BE2C (cell line): ENCODE data around the gene GINS3.
"Not testable (repeated sequence)": the region's sequence is repeated elsewhere in the genome, so short reads cannot be mapped to it uniquely, and the experiment has no call there.

ENCODE experiments used
- DNase-seq: peaks from one replicate; pipeline ENCODE4 v3.0.0-alpha.2; 2020
- H3K27me3 ChIP-seq: fragments of 250-450 bp; sonication (Bioruptor Pico); 2 replicates; pipeline ENCODE4 v1.5.1; 2020; ENCODE audit warnings: mild to moderate bottlenecking
- H3K36me3 ChIP-seq: fragments of 250-450 bp; sonication (Bioruptor Pico); 2 replicates; pipeline ENCODE4 v1.5.1; 2020; ENCODE audit warnings: mild to moderate bottlenecking
- H3K4me1 ChIP-seq: fragments of 250-450 bp; sonication (Bioruptor Pico); 2 replicates; pipeline ENCODE4 v1.5.1; 2020
- H3K4me3 ChIP-seq: 2 replicates; pipeline ENCODE4 v1.5.1; 2011; ENCODE audit warnings: low read depth, low read length
- H3K9me3 ChIP-seq: fragments of 250-450 bp; sonication (Bioruptor Pico); 2 replicates; pipeline ENCODE4 v1.5.1; 2020
- TF ChIP-seq, protein P1 (sequence below): IDR thresholded peaks from 2 replicates; pipeline ENCODE4 v1.5.1; 2012; ENCODE audit warnings: mild to moderate bottlenecking, low read depth, low read length

Gene GINS3

DNA sequence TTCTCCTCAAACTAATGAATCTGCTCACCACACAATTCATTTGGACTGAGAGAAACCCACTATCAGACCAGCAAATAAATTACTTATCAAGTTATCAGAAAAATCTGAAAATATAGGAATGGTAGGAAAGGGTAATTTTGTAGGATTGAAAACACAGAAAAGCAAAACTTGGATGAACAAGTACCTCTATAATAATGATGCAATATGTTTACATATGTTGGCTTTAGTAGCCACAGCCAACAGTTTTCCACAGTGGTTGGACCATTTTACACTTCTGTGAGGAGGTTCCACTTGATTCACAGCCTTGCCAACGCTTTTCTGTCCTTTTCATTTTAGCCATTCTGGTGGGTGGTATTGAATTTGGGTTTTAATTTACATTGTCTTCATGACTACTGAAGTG, 10.6 kb upstream of the GINS3 start:
- H3K9me3 ChIP-seq, result no peaks in the 10 kb centered on the region
- no peak overlapping the region for H3K4me3 ChIP-seq

DNA sequence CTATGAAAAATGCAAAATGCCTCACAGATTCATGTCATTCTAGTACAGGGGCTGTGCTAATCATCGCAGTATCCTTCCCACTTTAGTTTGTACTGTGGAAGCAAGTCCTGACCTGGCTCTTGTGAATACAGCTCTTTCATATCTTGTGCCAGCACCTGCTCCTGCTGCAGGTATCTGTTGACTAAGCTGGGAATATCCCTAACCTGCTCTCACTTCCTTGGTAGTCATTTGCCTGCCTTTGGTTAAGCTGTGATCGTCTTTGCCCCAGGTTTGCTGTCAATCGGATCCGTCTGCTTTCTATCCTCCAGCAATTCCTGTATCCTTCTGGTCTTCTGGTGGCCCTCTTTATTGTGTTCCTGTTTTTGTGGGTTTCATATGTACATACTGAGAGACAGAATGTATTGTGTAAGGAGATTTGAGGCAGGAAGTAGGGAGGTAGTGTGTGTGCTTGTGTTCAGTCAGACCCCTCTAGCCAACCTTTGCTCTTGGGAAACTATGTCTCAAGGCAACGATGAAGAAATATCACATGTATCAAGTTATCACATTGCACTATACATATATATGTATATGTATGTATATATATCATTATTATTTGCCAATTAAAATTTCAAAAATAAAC, 7.7 kb upstream of the GINS3 start:
- TF ChIP-seq, protein P1, sequence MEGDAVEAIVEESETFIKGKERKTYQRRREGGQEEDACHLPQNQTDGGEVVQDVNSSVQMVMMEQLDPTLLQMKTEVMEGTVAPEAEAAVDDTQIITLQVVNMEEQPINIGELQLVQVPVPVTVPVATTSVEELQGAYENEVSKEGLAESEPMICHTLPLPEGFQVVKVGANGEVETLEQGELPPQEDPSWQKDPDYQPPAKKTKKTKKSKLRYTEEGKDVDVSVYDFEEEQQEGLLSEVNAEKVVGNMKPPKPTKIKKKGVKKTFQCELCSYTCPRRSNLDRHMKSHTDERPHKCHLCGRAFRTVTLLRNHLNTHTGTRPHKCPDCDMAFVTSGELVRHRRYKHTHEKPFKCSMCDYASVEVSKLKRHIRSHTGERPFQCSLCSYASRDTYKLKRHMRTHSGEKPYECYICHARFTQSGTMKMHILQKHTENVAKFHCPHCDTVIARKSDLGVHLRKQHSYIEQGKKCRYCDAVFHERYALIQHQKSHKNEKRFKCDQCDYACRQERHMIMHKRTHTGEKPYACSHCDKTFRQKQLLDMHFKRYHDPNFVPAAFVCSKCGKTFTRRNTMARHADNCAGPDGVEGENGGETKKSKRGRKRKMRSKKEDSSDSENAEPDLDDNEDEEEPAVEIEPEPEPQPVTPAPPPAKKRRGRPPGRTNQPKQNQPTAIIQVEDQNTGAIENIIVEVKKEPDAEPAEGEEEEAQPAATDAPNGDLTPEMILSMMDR, result no peak
- no peaks in the 10 kb centered on the region for H3K4me1 ChIP-seq
- DNase-seq, result no peak
- H3K4me3 ChIP-seq, result no peak overlapping the region
- H3K9me3 ChIP-seq, result no peaks in the 10 kb centered on the region
- H3K36me3 ChIP-seq, result no peaks in the 10 kb centered on the region
- H3K27me3 ChIP-seq, result no peaks in the 10 kb centered on the region

More for the DNA sequence above, 10.6 kb upstream of the GINS3 start:
- no peaks in the 10 kb centered on the region for H3K36me3 ChIP-seq
- no peak for DNase-seq
- no peaks in the 10 kb centered on the region; the same call in 1 of the 2 replicates for H3K4me1 ChIP-seq
- H3K27me3 ChIP-seq, result no peaks in the 10 kb centered on the region
- TF ChIP-seq, protein P1, result no peak

DNA sequence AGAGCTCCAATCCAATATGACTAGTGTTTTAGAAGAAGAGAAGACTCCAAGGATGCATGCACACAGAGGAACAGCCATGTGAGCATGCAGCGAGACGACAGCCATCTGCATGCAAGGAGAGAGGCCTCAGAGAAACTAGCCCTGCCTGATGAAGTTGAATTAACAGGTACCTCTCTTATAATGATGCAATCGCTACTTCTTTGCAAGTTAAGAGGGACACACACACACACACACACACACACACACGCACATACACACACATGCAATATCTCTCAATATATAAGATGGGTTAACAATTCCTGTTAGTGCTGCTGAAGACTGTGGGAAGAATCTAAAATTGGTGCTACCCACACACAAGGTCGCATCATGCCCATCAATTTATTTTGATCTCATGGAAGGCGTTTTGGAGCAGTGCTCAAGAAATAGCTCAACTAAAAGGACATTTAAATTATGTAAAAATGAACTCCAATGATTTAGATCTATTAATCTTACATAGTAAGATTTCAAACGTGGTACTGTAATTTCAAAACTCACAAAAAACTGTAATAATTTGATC, 7.0 kb upstream of the GINS3 start:
- Histone ChIP-seq H3K27me3 (no peaks in the 10 kb centered on the region), H3K9me3 (no peaks in the 10 kb centered on the region), H3K36me3 (no peaks in the 10 kb centered on the region), H3K4me3 (no peak overlapping the region), H3K4me1 (peaks cover 2% of the 10 kb centered on the region; the same call in 1 of the 2 replicates)
- DNase-seq, result no peak
- TF ChIP-seq, protein P1, result no peak

GRCh38 chr16:58389724-58390123, 2.5 kb upstream of the GINS3 start:
- peak; percentile 51 for DNase-seq
- no peaks in the 10 kb centered on the region for H3K27me3 ChIP-seq
- no peaks in the 10 kb centered on the region for H3K9me3 ChIP-seq
- H3K4me3 ChIP-seq, result no peak overlapping the region
- TF ChIP-seq, protein P1, result no peak
- peaks cover 5% of the 10 kb centered on the region; the same call in 1 of the 2 replicates for H3K4me1 ChIP-seq
- peaks cover 9% of the 10 kb centered on the region for H3K36me3 ChIP-seq

- H3K9me3 ChIP-seq, result no peaks in the 10 kb centered on the region
- H3K36me3 ChIP-seq, result peaks cover 16% of the 10 kb centered on the region
- peaks cover 5% of the 10 kb centered on the region; the same call in 1 of the 2 replicates for H3K4me1 ChIP-seq
- H3K4me3 ChIP-seq, result peak overlapping the region; percentile 77
- TF ChIP-seq, protein P1, result no peak
- no peak for DNase-seq
- no peaks in the 10 kb centered on the region for H3K27me3 ChIP-seq
Observed at GRCh38 chr16:58393138-58393504, 850 bp downstream of the GINS3 start.

DNA sequence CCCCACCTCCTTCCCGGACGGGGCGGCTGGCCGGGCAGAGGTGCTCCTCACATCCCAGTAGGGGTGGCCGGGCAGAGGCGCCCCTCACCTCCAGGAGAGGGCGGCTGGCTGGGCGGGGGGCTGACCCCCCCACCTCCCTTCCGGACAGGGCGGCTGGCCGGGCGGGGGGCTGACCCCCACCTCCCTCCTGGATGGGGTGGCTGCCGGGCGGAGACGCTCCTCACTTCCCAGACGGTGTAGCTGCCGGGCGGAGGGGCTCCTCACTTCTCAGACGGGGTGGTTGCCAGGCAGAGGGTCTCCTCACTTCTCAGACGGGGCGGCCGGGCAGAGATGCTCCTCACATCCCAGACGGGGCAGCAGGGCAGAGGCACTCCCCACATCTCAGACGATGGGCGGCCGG, 4.6 kb downstream of the GINS3 start:
- peaks cover 35% of the 10 kb centered on the region for H3K36me3 ChIP-seq
- H3K4me3 ChIP-seq, H3K27me3 ChIP-seq, H3K4me1 ChIP-seq, DNase-seq, H3K9me3 ChIP-seq: not testable (repeated sequence)
